HG03457 (cell line): Measurements from ENCODE around the gene FBXL19.
"Not testable (repeated sequence)": the region's sequence is repeated elsewhere in the genome, so short reads cannot be mapped to it uniquely, and the experiment has no call there.

Experiments
- ATAC-seq: cut with Tn5 transposase; IDR thresholded peaks from one replicate; pipeline ENCODE4 v1.9.1; 2021; ENCODE audit warnings: moderate number of reproducible peaks; ENCODE audit not compliant: unreplicated experiment

FBXL19 gene

DNA sequence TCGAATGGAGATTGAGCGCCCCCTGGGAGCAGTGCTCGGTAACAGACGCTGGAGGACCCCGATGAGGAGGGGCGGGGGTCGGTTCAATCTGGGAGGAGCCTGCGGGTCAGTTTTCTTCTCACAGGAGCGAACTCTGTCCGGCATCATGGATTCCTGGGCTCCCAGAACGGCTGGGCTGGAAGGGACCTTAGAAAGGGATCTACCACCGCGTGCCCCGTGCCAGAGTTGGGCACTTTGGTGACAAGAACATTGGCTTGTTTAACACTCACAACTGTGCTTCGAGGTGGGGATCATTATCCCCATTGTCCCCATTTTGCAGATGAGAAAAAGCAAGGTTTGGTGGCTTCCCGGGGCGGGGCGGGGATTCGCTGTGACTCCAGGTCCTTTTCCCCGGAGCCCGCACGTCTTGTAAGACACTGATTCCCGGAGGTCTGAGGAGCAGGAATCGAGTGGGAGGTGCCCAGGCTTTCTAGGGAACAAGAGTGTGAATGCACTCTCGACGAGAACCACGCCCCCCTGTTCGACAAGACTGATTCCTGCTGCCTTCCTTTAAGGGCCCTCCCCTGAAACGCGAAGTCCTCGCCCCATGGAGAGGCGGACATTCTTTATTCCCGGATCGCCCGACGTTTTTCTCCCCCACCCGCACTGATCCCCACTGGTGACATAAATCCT, 1.5 kb upstream of the FBXL19 start:
- ATAC-seq: no peak

DNA sequence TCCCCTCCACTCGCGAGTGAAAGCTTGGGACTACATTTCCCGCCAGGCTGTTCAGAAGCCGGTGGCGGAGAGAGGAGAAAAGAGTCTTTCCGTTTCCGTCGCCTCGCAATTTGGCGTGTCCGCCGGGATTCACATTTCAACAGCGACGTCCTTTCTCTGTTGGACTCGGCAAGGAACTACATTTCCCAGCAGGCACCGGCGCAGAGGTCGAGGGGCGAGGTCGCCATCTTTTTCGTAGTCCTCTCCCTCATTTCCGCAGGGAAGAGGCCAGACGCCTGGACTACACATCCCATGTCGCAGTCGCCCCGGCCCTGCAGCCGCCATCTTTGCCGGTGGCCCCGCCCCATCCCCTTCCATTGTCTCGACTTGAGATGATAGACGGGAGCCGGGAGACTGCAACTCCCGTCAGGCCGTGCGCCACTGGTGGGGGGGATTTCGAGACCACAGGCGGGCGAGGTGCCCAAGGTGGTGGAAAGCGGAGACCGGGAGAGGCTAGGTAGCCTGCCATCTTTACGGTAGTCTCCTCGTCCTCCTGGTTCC, 882 bp upstream of the FBXL19 start:
- ATAC-seq: peak; percentile 62

DNA sequence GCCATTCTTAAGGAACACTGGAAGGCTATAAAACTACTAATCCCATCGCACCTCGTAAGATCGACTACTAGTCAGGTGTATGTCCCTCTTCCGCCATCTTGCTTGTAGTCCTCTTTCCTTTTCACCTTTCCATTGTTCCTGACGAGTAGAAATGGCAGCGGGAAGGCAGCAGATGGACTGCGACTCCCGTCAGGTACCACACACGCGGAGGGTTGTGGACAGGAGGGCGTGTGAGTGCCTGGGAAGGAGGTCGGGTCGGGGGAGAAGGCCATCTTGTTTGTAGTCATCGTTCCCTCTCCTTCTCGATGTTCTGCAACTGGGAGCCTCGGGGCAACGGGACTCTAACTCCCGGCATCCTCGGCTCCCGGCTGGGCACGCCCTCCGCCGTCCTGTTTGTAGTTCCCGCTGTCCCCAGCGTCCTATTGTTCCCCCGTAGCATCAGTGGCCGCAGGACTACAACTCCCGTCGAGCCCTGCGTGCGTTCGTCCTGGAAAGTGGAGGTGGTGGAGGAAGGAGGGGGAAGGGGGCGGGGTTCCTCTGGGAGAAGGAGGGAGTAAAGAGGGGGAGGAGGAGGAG, 324 bp upstream of the FBXL19 start:
- ATAC-seq: peak; percentile 58

DNA sequence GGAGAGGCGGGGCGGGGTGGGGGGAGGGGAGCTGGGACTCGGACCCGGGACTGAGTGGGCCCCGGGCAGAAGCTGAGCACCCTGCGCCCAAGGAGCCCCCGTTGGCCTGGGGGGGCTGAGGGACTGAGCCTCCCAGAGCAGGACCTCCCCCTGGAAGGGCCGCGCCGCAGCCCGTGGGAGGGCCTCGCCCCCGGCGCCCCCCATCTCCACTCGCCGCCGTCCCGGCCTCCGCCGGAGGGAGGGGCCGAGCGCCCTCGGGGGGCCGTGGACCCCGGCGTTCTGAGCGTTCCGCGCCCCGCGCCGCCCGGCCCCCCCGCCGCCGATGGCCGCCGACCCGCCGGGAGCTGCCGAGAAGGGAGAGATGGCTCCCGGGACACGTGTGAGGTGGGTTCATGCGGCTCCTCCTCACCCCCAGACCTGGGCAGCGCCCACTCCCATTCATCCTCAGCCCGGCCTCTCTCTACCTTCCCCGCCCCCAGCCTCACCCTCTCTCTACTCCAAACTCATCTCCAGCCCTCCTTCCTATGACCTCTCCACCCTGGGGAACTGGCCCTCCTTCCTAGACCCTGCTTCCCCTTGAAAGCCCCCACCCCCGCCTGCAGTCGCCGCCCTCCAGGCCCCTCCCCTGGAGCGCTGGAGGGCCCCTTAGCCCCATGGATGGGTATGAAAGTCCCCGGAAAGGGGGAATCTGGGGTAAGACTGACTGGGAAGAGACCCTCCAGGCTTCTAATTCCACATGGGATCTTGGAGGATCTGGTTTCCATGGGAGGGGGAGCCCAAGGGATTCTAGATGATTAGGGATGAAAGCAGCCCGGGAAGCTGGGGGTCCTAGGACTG, 922 bp downstream of the FBXL19 start:
- no peak for ATAC-seq

DNA sequence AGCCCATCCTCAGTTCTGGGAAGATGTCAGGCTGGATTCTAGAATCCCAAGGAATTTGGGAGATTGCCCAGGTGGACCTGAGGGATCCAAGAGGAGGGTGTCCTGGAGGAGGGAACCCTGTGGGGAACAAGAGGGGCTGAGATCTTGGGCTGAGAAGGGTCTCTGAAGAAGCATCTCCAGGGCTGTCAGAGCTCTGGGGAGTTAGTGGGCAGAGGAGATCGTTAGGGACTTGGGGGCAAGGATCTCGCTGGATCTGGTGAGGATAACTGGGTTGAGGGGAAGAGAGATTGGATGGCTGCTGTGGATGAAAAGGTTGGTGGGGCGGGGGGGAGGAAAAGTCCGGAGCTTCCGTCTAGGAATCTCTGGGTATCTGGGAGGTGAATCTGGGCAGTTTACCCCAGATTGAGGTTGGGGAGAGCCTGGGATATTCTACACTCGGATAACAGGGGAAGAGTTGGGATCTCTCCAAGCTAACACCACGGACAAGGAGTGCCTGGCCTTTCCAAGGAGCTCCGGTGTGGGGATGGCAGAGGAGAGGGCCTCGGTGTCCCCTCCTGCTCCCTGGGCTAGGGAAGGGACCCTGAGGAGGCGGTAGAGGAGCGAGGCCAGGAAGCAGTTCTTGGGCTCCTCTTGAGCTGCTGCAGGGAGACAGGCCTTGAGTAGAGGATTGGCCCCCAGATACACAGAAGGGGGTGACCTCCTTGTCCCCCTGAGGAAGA, 1.7 kb downstream of the FBXL19 start:
- no peak for ATAC-seq

GRCh38 chr16:30925632-30925987, 2.2 kb downstream of the FBXL19 start:
- ATAC-seq: no peak

GRCh38 chr16:30925995-30926811, 2.8 kb downstream of the FBXL19 start:
- no peak for ATAC-seq

DNA sequence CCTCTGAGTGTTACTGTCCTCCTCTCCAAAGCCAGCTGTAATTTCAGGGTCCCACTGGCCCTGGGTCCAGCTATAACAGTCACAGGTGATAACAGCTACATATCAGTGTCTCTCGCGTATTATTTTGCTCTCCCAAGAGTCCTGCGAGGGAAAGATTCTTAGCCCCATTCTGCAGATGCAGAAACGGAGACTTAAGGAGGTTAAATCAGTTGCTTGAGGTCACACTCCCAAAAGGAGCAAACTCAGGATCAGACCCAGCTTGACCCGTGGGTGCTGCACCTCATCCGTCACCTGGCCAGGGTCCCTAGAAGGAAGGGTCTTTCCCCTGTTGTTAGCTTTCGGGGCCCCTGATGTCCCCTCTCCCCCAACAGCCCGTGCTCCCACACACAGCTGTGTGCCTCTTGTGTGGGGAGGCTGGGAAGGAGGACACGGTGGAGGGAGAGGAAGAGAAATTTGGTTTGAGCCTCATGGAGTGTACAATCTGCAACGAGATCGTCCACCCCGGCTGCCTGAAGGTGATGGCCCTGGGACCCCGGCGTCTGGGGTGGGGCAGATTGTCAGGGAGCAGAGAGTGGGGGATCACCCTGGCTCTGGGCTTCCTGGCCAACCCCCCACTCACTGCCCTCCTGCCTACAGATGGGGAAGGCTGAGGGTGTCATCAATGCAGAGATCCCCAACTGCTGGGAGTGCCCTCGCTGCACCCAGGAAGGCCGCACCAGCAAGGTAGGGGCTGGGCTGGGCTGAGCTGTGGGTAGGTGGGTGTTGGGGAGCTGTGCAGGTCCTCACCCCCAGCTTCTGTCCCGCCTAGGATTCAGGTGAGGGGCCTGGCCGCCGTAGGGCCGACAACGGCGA, 3.8 kb downstream of the FBXL19 start:
- no peak for ATAC-seq

DNA sequence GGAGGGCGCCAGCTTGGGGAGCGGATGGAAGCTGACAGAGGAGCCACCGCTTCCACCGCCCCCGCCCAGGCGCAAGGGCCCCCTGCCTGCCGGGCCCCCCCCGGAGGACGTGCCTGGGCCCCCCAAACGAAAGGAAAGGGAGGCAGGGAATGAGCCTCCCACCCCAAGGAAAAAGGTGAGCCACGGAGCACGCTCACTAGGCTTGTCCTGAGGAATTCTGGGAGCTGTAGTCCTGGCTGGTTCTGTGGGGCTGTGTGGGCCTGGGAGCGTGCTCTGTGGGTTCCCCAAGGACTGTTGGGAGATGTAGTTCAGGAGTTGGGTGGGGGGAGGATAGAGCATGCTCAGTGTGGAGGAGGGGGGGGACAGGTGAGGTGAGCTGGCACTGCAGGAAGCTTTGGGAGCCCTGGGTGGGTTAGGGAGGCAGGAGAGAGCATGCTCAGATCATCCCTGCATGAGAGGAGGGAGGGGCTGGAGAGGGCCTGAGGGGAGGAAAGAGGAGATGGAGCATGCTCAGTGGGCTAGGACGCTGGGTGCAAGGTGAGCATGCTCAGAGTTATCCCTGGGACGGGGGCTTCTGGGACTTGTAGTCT, 4.5 kb downstream of the FBXL19 start:
- no peak for ATAC-seq

GRCh38 chr16:30928390-30928789, 5.0 kb downstream of the FBXL19 start:
- ATAC-seq: no peak

GRCh38 chr16:30929167-30929566, 5.8 kb downstream of the FBXL19 start:
- ATAC-seq: no peak

- ATAC-seq: no peak
Observed at GRCh38 chr16:30930160-30930571, 6.8 kb downstream of the FBXL19 start.

DNA sequence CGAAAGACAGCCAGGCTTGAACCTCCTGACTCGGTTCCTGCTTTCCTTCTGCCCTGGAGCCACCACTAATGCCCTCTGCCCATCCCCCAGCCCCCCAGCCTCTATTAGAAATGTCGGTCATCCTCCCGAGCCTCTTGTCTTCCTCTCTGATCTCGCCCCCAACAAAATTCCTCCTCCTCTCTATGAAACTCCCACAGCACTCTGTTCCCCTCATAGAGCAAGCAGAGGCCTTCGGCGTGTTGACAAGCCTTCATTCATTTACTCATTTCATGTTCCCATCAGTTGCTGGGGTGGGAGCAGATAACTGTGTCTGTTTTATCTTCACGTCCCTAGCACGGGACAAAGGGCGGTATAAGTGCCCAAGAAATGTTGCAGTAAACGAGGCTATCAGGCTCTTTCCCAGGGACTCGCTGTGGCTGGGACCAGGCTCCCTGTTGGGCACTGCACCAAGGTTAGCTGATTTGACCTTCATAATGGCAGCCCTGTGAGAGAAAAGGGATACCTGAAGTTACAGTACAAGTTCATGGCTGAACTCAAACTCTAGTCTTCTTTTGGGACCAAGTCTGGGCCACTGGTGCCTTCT, 7.8 kb downstream of the FBXL19 start:
- no peak for ATAC-seq

DNA sequence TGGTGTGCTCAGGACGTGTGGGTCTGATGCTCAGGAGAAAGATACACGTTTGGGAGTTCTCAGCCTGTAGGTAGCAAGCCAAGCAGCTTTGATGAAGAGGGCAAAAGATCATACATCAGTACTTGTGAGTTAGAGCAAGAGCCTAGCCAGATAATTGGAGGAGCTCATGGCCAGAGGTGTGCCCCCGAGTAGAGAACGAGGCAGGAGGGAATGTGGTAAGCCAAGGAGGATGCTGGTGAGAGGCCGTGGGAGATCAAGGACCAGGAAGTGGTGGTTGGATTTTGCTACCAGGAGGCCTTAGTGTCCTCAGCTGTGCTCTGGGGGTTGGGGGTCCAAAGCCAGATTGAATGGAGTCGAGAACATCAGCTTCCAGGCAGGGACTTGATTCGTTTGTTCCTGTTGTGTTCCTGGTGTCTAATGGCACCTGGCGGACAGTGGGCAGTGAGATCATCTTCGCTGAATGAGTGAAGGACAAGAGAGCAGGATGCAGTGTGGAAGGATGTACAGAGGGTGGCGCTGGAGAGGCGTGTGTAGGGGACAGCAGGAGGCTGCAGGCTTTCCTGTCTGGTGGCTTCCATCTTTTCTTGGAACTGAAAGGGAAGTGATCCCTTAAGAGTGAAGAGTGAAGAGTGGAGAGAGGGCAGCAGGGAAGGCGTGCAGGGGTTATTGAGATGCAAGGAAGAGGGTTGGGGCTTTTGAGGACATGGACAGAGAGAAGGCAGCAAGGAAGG, 11.6 kb downstream of the FBXL19 start:
- ATAC-seq: no peak

DNA sequence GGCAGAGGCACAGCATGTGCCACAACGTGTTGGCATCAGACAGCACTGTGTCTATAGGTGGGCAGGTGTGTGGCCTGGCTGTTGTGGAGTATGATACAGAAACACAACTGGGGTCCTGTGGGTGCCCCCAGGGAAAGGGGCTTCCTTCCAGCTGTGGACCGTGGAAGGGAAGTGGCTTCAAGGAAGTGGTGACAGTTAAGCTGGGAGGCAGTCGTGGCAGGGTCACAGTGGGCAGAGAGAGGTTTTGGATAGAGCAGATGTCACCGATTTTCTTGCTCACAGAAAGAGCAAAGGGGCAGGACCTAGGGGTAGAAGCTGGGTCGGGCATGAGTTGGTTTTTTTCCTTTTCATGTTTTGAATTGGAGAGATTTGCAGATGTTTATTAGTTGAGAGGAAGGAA, 14.3 kb downstream of the FBXL19 start:
- no peak for ATAC-seq

DNA sequence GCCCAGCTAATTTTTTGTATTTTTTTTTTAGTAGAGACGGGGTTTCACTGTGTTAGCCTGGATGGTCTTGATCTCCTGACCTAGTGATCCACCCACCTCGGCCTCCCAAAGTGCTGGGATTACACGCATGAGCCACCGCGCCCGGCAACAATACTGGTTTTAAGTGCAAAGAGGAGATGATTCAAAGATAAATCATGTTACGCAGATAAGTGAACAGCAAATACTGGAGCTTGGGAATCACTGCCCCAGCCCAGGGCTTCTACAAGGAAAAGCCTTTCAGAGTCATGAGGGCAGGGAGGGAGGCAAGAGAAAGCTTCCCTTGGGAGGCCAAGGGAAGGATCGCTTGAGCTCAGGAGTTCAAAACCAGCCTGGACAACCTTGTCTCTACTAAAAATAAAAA, 16.2 kb downstream of the FBXL19 start:
- ATAC-seq: not testable (repeated sequence)

- peak; percentile 83 for ATAC-seq
Observed at GRCh38 chr16:30941600-30942425, 18.4 kb downstream of the FBXL19 start.
